Islet of Langerhans (tissue), 1 donor: ENCODE results near the gene CNNM1.
A peak's percentile ranks its signal among the peaks of the same experiment; 100 is the strongest.

Source experiments
- FAIRE-seq: peaks from one replicate; lab custom pipeline; 2011; peaks lifted over from hg19 to GRCh38; lab: Jason Lieb, UNC

Gene CNNM1

DNA sequence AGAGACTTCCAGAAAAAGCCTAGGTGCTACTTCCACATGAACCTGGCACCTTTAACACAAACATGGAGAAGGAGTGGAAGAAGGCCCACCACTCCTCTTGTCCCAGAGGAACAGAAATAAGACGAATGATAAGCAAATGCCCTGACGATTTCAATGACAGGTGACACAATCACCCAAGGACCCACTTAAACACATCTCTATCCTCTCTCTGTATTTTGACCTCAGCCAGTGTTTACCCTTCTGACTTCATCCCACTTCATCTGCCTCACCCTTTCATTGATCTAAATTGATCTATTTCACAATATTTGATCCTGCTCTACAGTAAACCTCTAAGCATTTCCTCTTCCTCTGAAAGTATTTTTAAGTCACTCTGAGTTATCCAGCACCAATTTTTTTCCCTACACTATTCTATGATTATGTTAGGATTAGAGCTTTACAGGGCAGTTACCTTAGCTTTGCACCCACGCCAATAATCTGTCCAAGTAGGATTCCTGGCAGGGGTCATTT lies 92.1 kb downstream of the CNNM1 start:
- FAIRE-seq, result no peak

GRCh38 chr10:99422529-99423096 lies 93.5 kb downstream of the CNNM1 start:
- FAIRE-seq, result no peak

- no peak for FAIRE-seq
These were observed 95.5 kb downstream of the CNNM1 start for GRCh38 chr10:99424656-99425055.

- FAIRE-seq, result no peak
These were observed 96.0 kb downstream of the CNNM1 start for GRCh38 chr10:99425204-99425603.

GRCh38 chr10:99426689-99427088 lies 97.5 kb downstream of the CNNM1 start:
- no peak for FAIRE-seq

- no peak for FAIRE-seq
These were observed 98.5 kb downstream of the CNNM1 start for GRCh38 chr10:99427566-99428190.

DNA sequence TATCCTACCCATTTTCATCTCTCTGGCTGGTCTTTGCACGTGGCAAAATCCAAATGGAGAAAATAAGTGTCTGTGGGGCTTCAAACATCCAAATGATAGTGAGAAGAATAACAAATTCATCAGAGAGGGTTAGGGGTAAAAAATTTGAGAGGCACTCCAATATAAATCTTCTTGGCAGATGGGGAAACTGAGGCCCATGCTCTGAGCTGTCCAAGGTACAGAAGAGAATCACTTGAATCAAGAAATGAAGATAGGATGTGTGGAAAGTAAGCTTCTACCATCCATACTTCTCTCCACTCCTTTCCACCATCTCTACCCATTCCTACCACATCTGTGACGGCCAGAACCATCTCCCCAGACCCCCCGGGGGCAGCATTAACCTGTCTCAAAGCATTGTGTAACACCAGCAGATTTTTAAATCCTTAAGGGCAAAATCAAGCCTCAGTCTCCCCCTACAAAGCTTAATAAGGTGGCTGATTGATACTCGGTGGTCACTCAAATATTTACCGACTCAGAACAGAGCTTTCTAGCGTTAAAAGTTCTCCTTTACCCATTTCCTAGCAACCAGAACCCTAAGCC lies 100.5 kb downstream of the CNNM1 start:
- no peak for FAIRE-seq

- FAIRE-seq, result no peak
These were observed 100.9 kb downstream of the CNNM1 start for GRCh38 chr10:99430116-99430450.

DNA sequence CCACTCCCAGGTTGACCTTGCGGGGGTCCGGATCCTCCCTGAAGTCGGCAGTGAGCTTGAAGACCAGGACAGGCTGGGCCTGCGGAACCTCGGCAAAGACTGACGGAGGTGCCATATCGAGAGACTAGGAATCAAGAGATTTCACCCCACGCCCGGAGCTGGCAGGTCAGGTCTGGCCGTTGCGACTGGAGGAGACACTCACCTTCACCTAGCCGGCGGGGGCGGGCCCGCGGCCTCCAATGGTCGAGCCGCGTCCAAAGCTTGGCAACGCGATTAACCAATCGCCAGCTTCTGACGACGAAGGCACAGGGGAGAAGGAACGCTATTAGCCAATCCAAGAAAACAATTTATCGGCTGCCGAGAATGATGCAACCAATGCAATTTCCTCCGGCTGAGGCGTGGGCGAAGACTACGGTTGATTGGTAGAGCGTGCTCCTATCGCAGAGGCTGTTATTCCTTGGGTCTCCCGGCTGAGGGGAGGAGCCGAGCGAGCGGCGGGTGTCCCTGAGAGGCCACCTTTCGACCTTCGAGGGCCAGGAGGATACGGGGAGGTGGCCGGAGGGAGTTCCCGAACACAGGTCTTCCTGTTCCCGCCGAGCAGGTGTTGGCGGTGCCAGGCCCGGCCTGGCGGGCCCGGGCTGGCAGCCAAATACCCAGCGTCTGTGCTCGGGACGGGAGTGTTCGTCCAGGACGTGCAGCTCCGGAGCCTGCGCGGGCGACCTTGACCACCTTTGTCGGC lies 101.5 kb downstream of the CNNM1 start, which contains the start of gene GOT1:
Gene GOT1, minus strand, starts transcription at position 174 of the 739 bp plus-strand sequence. Its CDS starts 59 bp downstream, at position 115.
- FAIRE-seq, result peak; percentile 100

GRCh38 chr10:99431190-99431760 lies 102.1 kb downstream of the CNNM1 start:
- no peak for FAIRE-seq

GRCh38 chr10:99432047-99432446 lies 102.9 kb downstream of the CNNM1 start:
- no peak for FAIRE-seq

DNA sequence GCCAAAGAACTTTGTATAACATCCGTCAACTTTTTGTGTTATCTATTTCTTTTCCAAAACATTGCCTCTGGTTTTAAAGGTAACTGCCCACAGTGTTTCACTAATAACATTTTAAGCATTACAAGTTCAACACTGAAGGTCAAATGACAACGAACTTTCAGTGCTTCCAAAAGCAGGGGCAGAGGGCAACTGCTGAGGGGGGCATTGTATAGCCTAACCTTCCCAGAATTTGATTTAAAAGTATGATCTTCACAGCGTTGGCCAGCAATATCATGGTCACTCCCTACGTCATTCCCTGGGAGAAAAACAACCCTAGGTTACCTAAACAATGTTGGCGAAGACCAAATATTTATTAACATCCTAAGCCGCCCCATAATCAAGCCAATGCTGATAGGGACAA lies 103.7 kb downstream of the CNNM1 start:
- no peak for FAIRE-seq

- FAIRE-seq, result no peak
These were observed 104.3 kb downstream of the CNNM1 start for GRCh38 chr10:99433378-99434020.

DNA sequence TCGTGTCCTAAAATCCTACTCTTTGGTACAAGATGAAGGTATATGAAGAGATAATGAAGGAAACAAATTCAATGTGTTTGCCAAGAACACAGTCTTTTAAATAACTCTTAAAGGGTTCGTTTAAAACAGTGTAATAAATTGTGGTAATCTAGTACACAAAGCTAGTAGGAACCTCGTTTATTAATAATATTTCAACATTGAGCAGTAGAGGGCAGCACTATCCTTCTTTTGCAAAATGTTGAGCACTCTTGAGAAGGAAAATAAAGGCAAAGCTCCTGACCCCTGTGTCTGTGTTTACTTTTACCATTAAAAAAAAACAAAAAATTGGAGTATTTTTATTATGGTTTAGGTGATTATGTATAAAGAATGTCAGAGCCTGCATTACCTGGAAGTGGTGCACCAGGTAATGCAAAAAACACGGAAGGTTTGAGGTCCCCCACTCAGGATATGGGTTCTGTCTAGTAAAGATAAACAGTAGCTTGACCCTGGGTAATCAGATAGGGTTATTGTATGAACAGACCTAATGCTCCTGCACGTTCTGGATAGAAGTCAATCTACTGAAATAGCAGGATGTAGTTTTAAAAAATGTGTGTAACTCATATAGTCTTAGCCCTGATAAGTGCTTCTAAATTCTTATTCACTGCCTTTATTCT lies 107.0 kb downstream of the CNNM1 start:
- FAIRE-seq, result peak; percentile 98

- FAIRE-seq, result no peak
These were observed 109.7 kb downstream of the CNNM1 start for GRCh38 chr10:99438890-99439289.

- no peak for FAIRE-seq
These were observed 113.2 kb downstream of the CNNM1 start for GRCh38 chr10:99442394-99442793.

DNA sequence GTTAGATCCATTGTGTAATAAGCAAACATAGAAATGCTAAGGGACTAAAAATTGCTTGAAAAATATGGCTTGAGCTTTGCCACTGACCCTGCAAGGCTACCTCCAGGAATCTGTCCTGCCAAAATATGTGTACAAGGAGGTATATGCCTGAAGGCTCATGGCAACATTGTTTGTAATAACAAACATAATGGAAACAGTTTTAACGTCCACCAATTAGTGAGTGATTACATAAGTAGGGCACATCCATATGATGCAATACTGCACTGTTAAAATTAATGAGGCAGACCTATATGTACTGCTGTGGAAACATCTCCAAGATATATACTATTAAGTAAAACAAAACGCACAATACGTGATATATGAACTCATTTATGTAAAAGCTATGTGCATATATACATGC lies 114.3 kb downstream of the CNNM1 start:
- no peak for FAIRE-seq
